Germinal center (tissue), 1 donor: ENCODE results near the gene ADGRV1.

Experiments used
- DNase-seq: peaks from one replicate; pipeline ENCODE4 v3.0.0; 2012; ENCODE audit warnings: mixed read lengths, low spot score

ADGRV1 gene

DNA sequence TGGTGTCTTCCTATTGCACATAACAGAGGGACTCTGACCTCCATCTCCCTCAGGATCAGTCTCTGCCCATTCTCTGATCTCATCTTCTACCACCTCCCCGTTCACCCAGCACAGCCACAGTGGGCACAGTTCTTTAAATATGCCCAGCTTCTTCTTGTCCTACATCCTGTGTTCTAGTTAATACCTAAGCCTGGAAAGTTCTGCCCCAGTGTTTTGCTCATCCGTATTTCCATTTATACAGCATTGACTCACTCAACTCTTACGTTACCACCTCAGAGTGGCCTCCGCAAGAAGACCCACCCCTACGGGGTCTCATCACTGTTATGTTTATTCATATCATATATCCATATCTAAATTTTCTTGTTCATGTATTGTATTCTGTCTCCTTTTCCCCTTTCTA lies 315.5 kb downstream of the ADGRV1 start:
- no peak for DNase-seq

GRCh38 chr5:90875456-90875855 lies 316.9 kb downstream of the ADGRV1 start:
- DNase-seq = no peak

DNA sequence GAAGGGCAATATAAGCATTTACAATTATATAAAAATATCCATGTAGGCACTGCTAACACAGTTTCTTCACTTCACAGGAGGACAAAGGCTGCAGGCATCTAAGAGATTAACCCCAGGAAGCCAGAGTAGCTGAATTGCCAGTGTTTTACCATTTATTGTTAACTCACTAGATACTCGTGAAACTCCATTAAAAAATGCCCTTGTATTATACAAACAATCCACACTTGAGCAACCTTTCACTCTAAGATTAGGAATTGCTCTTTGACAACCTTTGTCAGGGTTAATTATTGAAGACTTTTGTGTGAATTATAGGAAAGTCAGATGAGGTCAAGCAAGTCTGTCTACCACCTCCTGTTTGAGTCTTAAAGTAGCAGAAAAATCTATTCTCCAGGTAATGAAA lies 317.8 kb downstream of the ADGRV1 start:
- no peak for DNase-seq

DNA sequence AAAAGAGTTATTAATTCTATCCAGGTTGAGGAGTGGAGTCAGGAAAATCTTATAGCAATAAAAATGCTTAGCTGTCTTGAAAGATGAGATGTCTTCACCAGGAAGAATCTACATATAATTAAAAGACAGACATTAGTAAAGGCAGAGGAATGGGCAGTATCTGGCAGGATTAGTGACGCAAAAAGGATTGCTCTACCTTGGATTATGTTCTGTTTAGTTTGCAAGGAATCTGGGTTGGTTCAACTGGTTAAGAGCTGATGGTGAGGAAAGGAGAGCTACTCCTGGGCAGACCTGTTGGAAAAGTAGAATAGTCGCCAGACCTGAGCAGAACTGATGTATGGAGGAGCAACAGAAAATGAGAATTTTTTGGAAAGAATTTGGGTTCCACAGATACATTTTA lies 318.5 kb downstream of the ADGRV1 start:
- DNase-seq = no peak

DNA sequence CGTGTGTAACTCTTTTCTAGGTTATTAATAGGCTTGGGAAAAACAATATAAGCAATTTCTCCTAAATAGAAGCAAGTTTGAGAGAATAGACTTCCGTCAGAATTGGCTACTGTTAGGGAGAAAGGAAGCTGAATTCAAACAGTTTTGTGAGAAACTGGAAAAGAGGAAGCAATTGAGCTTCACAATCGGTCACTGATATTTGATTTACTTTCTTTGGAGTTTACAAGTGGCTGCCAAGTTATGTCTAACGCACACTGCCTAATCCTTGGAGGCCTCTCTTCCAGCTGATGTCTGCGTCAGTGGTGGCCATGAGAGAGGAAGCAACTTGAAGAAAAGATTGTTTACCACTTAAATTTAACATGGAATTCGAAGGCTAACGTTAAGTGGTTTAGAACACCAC lies 319.5 kb downstream of the ADGRV1 start:
- no peak for DNase-seq

GRCh38 chr5:90878549-90879196 lies 320.1 kb downstream of the ADGRV1 start:
- no peak for DNase-seq

GRCh38 chr5:90881626-90882150 lies 323.1 kb downstream of the ADGRV1 start:
- no peak for DNase-seq

DNA sequence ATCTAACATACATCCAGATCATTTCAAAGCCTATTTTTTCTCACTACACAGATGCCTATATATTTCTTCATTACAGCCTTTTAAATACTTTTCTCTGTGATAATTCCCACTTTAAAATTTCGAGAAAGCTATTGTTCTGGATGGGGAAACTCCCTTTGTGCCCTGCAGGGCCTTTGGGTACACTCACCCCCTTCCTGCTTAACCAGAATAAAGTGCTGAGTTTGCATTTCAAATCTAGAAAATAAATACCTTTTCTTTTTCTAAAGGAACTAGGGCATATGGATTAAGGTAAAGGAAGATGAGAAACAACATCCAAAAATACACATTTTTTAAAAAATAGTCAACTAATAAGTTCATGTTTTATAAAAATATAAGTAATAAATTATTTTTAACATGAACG lies 323.9 kb downstream of the ADGRV1 start:
- no peak for DNase-seq

DNA sequence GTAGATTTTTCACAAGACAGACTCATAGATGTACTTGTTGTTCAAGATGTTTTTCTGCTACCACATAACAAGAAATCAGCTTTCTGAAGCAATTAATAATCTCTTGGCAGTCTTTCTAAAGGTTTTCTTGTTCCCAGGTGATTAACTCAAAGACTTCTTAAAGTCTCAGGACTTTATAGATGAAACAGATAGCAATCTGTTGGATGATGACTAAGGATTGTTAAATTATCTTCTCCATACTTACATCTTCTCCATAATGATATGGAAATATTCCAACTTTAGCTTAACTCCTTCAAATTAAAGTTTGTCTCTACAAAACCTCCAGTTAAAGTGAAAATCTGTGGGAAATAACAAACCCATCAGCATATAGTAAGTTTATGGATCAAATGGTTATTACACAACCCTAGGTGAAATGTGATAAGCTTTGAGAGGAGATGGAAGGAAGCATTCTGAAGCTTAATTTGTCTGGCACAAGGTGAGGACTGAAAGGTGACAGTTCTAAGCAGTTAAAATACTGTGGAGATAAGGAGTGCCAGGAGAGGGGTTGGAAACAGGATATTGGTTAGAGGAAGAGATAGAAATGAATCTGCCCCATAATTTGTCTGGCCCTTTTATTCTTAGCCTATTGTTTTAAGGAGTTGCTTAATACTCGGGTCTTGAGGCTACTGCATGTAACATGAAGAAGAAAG lies 326.7 kb downstream of the ADGRV1 start:
- no peak for DNase-seq

DNA sequence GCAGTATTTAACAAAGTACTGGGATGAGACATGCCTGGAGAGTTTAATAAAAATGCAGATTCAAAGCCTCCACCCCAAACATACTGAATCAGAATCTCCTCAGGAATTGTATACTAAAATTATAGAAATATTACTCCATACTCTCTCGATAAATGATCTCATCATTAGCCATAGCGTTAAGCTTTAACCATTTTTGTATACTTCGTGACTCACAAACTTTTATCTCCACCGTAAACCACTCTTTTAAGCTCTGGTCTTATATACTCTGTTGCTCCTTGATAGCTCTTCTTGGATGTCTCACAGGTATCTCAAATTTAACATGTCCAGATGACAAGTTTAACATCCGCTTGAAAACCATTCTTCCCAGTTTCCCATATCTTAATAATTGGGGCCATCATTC lies 327.8 kb downstream of the ADGRV1 start:
- DNase-seq = no peak

DNA sequence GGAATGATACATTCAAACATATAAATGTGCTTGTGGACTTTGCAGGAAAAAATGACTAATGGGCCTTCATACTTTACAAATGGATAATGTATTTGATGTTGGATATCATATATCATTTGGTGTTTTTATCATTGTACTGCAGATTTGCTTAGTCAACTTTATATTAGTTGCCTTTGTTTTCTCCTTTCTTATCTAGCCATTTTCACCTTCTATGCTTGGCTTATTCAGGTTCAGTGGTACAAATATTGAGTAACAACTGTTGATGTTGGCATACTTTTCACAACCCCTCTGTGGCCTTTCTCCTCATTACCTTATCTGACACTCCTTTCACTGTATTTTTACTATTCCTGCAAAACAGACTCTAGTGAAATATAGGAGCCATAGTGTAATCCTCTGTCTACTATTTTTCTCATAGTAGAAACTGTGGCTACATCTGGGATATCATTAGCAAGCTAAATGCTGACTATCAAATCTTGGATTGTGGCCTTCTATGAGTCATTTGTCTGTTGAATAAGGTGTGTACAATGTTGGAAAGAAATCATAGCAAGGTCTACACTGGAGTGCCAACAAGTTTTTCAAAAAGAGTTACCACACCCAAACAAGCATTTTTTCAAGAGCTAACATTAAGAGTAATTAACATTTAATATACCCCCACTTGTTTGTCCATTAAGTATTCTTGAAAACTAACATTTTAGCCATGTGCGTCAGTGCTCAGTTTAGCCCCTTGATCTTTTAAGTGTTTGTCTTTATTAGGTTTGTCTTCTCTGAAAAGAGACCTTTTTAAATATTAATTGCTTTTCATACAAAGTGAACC lies 330.1 kb downstream of the ADGRV1 start:
- no peak for DNase-seq

DNA sequence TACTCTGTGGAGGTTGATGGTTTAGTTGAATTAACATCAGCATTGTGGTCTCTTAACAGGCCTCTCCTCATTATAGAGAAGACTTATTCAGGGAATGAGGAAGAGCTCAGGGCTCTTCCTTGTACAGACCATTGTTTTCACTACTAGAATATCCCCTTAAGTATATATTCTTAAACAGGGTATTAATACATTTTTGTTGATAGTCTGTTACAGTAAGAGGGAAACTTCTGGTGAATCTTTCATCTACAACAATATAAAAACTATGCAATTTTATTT lies 330.7 kb downstream of the ADGRV1 start:
- no peak for DNase-seq

DNA sequence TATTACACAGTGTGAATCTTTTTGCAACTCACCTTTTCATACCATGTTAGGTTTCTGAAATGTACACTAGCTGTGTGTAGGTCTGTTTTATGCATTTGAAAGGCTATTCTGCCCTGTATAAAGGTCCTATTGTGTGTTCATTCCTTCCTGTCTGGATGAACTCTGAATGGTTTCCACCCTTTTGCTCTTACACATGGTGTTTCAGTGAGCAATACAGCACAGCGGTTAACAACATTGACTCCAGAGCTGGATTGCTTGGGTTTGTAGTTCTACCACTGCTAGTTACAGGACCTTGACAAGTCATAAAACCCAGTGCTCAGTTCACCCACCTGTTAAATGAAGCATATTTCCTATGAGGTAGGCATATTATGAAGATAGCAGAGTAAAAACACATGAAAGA lies 331.6 kb downstream of the ADGRV1 start:
- no peak for DNase-seq

DNA sequence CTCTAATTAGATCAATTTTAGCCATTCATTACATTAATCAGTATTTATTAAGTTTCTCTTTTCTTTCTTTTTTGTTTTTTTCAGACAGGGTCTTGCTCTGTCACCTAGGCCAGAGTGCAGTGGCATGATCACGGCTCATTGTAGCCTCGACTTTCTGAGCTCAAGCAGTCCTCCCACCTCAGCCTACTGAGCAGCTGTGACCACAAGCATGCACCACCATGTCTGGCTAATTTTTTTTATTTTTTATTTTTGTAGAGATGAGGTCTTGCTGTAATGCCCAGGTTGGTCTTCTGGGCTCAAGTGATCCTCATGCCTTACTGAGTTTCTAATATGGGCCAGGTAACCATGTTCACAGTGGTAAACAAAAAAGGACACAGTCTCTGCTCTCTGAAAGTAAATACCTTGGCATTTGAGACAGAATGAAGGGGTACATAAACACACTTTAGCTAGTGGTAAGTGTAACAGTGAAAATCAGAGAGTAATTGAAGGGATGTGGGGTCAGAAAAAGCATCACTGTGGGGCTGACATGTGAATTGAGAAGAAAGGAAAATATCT lies 336.3 kb downstream of the ADGRV1 start:
- DNase-seq = no peak

DNA sequence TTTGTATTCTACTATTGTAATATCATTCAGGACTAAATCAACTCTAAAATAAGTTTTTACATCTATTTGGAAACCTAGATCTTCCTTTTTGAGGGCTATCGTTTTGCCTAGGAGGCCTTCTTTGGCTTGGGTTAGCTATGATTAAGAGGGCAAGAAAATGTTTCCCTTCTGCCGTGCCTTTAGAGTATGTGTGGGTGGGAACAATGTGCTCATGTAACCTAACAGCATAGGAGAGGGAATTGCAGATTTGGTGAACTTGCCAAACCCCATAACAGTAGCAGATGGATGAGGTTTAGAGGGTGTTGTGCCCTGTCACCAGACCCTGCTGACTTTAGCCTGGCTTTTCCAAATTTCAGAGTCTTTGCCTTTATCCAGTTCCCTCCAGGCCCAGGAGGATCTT lies 339.0 kb downstream of the ADGRV1 start:
- DNase-seq = no peak

GRCh38 chr5:90898326-90899013 lies 339.9 kb downstream of the ADGRV1 start:
- no peak for DNase-seq

GRCh38 chr5:90899014-90899604 lies 340.5 kb downstream of the ADGRV1 start:
- no peak for DNase-seq

DNA sequence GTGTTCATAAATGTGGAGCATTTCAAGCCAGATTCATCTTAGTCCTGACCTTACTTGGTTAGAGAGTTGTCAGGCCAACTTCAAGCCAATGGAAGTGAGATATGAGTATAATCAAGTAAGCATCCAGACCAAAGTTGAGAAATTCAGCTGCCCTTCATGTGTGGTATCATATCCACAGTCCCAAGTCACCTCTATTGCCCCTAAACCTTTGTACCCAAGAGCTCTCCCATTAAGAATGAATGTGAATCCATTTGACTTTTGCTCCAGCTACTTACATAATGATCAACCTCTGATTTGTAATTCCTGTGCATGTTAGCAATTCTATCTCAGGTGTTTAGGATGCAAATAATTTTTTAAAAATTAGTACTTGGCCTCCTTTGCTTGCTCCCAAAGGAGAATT lies 342.7 kb downstream of the ADGRV1 start:
- DNase-seq = no peak

- no peak for DNase-seq
Measured at GRCh38 chr5:90902170-90902569, 343.6 kb downstream of the ADGRV1 start.

- DNase-seq = no peak
Measured at GRCh38 chr5:90902651-90903386, 344.2 kb downstream of the ADGRV1 start.

DNA sequence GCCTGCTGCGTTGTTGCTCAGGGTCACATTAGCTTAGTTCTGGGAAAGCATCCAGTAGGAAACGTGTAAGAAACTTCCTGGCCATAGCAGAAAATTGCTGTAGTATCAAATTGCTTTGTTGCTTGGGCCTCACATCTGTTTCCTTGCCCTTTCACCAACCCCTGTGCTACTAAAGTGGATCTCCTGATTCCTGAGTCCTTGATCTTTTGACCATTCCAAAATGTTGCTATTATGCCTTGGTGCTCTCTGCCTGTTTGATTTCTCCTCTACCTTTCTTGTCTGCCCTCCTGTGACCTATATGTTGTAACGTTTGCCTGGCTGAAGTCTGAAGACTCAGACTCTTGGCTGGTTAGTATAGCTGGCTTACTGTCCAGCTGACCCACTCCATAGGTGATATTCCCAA lies 350.5 kb downstream of the ADGRV1 start:
- no peak for DNase-seq
